ENCODE results near the gene SMIM38.

The SMIM38 gene

GRCh38 chr11:69195824-69196782 lies 40.4 kb downstream of the SMIM38 start:
- H3K4me3 ChIP-seq (ENCODE audit: low read length) = no peak overlapping the region
- no peak for DNase-seq (ENCODE audit: low read depth, low spot score)

- DNase-seq (ENCODE audit: low read depth, low spot score) = no peak
- no peak overlapping the region for H3K4me3 ChIP-seq (ENCODE audit: low read length)
Observed at GRCh38 chr11:69196783-69197169, 41.0 kb downstream of the SMIM38 start.

- DNase-seq (ENCODE audit: low read depth, low spot score) = no peak
- no peak overlapping the region for H3K4me3 ChIP-seq (ENCODE audit: low read length)
Observed at GRCh38 chr11:69198891-69199582, 43.3 kb downstream of the SMIM38 start.

GRCh38 chr11:69199583-69200315 lies 44.0 kb downstream of the SMIM38 start:
- no peak for DNase-seq (ENCODE audit: low read depth, low spot score)
- no peak overlapping the region for H3K4me3 ChIP-seq (ENCODE audit: low read length)

GRCh38 chr11:69200331-69201065 lies 44.8 kb downstream of the SMIM38 start:
- DNase-seq (ENCODE audit: low read depth, low spot score) = no peak
- no peak overlapping the region for H3K4me3 ChIP-seq (ENCODE audit: low read length)

- H3K4me3 ChIP-seq (ENCODE audit: low read length) = no peak overlapping the region
- no peak for DNase-seq (ENCODE audit: low read depth, low spot score)
Observed at GRCh38 chr11:69201066-69201365, 45.3 kb downstream of the SMIM38 start.

- H3K4me3 ChIP-seq (ENCODE audit: low read length) = no peak overlapping the region
- no peak for DNase-seq (ENCODE audit: low read depth, low spot score)
Observed at GRCh38 chr11:69201764-69202370, 46.1 kb downstream of the SMIM38 start.

- no peak overlapping the region for H3K4me3 ChIP-seq (ENCODE audit: low read length)
- no peak for DNase-seq (ENCODE audit: low read depth, low spot score)
Observed at GRCh38 chr11:69202511-69203221, 46.9 kb downstream of the SMIM38 start.

- H3K4me3 ChIP-seq (ENCODE audit: low read length) = no peak overlapping the region
- DNase-seq (ENCODE audit: low read depth, low spot score) = no peak
Observed at GRCh38 chr11:69203381-69203780, 47.6 kb downstream of the SMIM38 start.

- no peak overlapping the region for H3K4me3 ChIP-seq (ENCODE audit: low read length)
- no peak for DNase-seq (ENCODE audit: low read depth, low spot score)
Observed at GRCh38 chr11:69203901-69204245, 48.1 kb downstream of the SMIM38 start.

- DNase-seq (ENCODE audit: low read depth, low spot score) = no peak
- H3K4me3 ChIP-seq (ENCODE audit: low read length) = no peak overlapping the region
Observed at GRCh38 chr11:69204246-69204940, 48.7 kb downstream of the SMIM38 start.

GRCh38 chr11:69204941-69205742 lies 49.4 kb downstream of the SMIM38 start:
- no peak for DNase-seq (ENCODE audit: low read depth, low spot score)
- no peak overlapping the region for H3K4me3 ChIP-seq (ENCODE audit: low read length)
